Measurements from ENCODE around the gene RASAL1. TPM values are rescaled to one million over a fixed set of nuclear protein-coding genes. Genes with fewer than 3 reads are reported as not detected.

RASAL1 gene
- total RNA-seq, 1 experiment from 2014 or later = 8.1 TPM

DNA sequence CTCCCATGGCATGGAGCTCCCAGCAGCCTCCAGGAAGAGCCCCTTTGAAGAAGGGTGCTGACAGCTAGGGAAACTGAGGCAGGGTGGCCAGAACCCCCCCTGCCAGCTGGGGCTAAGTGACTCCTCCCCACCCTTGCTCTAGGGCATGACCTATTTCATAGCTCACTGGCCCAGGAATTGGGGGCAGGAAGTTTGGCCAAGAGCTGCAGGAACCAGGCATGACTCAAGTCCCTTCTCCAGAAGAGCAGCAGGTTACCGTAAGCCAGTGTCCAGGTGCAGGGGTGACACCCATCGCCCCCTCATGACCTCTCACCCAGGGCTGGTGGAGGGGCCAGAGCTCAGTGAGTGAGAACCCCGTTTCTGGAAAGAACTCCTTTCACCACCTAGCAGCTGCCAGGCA, 1.9 kb downstream of the RASAL1 start:
- DNase-seq (ENCODE audit: low spot score) (no peak), ATAC-seq (no peak)
- POLR2A ChIA-PET = no interaction called here
- Mint-ChIP-seq H3K4me3 (no peak overlapping the region), H3K27me3 (ENCODE audit: low read depth) (peaks cover 26% of the 10 kb centered on the region), H3K9me3 (no peaks in the 10 kb centered on the region), H3K36me3 (no peaks in the 10 kb centered on the region), H3K4me1 (peaks cover 18% of the 10 kb centered on the region), H3K27ac (no peak overlapping the region)
- CTCF ChIA-PET = interaction anchor here (1.1 to 8.4 kb wide), 7 partner anchors 13 to 141 kb away, joined by 3 to 181 read pairs (median 19); partner anchors contain the start of gene CFAP73
- TF ChIP-seq, protein P1, sequence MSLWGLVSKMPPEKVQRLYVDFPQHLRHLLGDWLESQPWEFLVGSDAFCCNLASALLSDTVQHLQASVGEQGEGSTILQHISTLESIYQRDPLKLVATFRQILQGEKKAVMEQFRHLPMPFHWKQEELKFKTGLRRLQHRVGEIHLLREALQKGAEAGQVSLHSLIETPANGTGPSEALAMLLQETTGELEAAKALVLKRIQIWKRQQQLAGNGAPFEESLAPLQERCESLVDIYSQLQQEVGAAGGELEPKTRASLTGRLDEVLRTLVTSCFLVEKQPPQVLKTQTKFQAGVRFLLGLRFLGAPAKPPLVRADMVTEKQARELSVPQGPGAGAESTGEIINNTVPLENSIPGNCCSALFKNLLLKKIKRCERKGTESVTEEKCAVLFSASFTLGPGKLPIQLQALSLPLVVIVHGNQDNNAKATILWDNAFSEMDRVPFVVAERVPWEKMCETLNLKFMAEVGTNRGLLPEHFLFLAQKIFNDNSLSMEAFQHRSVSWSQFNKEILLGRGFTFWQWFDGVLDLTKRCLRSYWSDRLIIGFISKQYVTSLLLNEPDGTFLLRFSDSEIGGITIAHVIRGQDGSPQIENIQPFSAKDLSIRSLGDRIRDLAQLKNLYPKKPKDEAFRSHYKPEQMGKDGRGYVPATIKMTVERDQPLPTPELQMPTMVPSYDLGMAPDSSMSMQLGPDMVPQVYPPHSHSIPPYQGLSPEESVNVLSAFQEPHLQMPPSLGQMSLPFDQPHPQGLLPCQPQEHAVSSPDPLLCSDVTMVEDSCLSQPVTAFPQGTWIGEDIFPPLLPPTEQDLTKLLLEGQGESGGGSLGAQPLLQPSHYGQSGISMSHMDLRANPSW (CRISPR knock-in tag; conservative IDR thresholded peaks at IDR 0.05; ENCODE audit: low read depth) = no peak

DNA sequence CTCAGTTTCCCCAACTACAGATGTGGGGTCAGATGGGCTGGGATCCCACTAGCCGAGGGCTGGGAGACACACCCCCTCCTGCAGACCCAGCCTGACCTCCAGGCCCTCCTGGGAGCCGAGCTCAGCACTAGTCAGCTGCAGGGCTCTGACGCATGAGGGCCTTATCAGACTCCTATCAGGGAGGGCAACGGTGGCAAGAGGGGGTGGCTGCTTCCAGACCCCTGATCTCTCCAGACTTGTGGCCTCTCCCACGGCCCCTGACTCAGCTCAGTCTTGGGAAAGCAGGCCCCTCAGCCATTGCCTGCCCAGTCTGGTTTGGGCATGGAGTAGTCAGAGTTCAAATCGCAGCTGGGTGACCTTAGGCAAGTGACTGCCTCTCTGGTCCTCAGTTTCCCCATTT, 2.5 kb downstream of the RASAL1 start:
- Mint-ChIP-seq H3K27me3 (ENCODE audit: low read depth) (peaks cover 26% of the 10 kb centered on the region), H3K27ac (no peak overlapping the region), H3K9me3 (no peaks in the 10 kb centered on the region), H3K36me3 (no peaks in the 10 kb centered on the region), H3K4me3 (no peak overlapping the region), H3K4me1 (peaks cover 18% of the 10 kb centered on the region)
- CTCF ChIA-PET = interaction anchor here (0.8 to 8.4 kb wide), 3 partner anchors 19 to 140 kb away, joined by 5 to 181 read pairs (median 13); partner anchors contain the start of gene CFAP73
- no peak for DNase-seq (ENCODE audit: low spot score)
- POLR2A ChIA-PET = no interaction called here
- ATAC-seq = no peak
- TF ChIP-seq PRRX2 (CRISPR knock-in tag; IDR thresholded peaks at IDR 0.05) = no peak
- TF ChIP-seq OVOL2 (CRISPR knock-in tag; IDR thresholded peaks at IDR 0.05; ENCODE audit: borderline replicate concordance) = no peak
- TF ChIP-seq JUN (CRISPR knock-in tag; IDR thresholded peaks at IDR 0.05) = no peak
- TF ChIP-seq, protein P1 (CRISPR knock-in tag; conservative IDR thresholded peaks at IDR 0.05; ENCODE audit: low read depth) = no peak
- TF ChIP-seq, protein P2, sequence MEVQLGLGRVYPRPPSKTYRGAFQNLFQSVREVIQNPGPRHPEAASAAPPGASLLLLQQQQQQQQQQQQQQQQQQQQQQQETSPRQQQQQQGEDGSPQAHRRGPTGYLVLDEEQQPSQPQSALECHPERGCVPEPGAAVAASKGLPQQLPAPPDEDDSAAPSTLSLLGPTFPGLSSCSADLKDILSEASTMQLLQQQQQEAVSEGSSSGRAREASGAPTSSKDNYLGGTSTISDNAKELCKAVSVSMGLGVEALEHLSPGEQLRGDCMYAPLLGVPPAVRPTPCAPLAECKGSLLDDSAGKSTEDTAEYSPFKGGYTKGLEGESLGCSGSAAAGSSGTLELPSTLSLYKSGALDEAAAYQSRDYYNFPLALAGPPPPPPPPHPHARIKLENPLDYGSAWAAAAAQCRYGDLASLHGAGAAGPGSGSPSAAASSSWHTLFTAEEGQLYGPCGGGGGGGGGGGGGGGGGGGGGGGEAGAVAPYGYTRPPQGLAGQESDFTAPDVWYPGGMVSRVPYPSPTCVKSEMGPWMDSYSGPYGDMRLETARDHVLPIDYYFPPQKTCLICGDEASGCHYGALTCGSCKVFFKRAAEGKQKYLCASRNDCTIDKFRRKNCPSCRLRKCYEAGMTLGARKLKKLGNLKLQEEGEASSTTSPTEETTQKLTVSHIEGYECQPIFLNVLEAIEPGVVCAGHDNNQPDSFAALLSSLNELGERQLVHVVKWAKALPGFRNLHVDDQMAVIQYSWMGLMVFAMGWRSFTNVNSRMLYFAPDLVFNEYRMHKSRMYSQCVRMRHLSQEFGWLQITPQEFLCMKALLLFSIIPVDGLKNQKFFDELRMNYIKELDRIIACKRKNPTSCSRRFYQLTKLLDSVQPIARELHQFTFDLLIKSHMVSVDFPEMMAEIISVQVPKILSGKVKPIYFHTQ (CRISPR knock-in tag; IDR thresholded peaks at IDR 0.05) = no peak
- TF ChIP-seq ETV6 (CRISPR knock-in tag; IDR thresholded peaks at IDR 0.05) = no peak
- TF ChIP-seq, protein P3, sequence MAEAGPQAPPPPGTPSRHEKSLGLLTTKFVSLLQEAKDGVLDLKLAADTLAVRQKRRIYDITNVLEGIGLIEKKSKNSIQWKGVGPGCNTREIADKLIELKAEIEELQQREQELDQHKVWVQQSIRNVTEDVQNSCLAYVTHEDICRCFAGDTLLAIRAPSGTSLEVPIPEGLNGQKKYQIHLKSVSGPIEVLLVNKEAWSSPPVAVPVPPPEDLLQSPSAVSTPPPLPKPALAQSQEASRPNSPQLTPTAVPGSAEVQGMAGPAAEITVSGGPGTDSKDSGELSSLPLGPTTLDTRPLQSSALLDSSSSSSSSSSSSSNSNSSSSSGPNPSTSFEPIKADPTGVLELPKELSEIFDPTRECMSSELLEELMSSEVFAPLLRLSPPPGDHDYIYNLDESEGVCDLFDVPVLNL (CRISPR knock-in tag; IDR thresholded peaks at IDR 0.05; ENCODE audit: borderline replicate concordance, low read depth) = no peak
- TF ChIP-seq, protein P4, sequence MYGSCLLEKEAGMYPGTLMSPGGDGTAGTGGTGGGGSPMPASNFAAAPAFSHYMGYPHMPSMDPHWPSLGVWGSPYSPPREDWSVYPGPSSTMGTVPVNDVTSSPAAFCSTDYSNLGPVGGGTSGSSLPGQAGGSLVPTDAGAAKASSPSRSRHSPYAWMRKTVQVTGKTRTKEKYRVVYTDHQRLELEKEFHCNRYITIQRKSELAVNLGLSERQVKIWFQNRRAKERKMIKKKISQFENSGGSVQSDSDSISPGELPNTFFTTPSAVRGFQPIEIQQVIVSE (CRISPR knock-in tag; IDR thresholded peaks at IDR 0.05; ENCODE audit: borderline replicate concordance) = no peak
- TF ChIP-seq, protein P5, sequence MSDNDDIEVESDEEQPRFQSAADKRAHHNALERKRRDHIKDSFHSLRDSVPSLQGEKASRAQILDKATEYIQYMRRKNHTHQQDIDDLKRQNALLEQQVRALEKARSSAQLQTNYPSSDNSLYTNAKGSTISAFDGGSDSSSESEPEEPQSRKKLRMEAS (CRISPR knock-in tag; IDR thresholded peaks at IDR 0.05) = no peak
- TF ChIP-seq, protein P6, sequence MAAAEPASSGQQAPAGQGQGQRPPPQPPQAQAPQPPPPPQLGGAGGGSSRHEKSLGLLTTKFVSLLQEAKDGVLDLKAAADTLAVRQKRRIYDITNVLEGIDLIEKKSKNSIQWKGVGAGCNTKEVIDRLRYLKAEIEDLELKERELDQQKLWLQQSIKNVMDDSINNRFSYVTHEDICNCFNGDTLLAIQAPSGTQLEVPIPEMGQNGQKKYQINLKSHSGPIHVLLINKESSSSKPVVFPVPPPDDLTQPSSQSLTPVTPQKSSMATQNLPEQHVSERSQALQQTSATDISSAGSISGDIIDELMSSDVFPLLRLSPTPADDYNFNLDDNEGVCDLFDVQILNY (CRISPR knock-in tag; IDR thresholded peaks at IDR 0.05) = no peak
- TF ChIP-seq SP1 (CRISPR knock-in tag; conservative IDR thresholded peaks at IDR 0.05) = no peak
- TF ChIP-seq, protein P7, sequence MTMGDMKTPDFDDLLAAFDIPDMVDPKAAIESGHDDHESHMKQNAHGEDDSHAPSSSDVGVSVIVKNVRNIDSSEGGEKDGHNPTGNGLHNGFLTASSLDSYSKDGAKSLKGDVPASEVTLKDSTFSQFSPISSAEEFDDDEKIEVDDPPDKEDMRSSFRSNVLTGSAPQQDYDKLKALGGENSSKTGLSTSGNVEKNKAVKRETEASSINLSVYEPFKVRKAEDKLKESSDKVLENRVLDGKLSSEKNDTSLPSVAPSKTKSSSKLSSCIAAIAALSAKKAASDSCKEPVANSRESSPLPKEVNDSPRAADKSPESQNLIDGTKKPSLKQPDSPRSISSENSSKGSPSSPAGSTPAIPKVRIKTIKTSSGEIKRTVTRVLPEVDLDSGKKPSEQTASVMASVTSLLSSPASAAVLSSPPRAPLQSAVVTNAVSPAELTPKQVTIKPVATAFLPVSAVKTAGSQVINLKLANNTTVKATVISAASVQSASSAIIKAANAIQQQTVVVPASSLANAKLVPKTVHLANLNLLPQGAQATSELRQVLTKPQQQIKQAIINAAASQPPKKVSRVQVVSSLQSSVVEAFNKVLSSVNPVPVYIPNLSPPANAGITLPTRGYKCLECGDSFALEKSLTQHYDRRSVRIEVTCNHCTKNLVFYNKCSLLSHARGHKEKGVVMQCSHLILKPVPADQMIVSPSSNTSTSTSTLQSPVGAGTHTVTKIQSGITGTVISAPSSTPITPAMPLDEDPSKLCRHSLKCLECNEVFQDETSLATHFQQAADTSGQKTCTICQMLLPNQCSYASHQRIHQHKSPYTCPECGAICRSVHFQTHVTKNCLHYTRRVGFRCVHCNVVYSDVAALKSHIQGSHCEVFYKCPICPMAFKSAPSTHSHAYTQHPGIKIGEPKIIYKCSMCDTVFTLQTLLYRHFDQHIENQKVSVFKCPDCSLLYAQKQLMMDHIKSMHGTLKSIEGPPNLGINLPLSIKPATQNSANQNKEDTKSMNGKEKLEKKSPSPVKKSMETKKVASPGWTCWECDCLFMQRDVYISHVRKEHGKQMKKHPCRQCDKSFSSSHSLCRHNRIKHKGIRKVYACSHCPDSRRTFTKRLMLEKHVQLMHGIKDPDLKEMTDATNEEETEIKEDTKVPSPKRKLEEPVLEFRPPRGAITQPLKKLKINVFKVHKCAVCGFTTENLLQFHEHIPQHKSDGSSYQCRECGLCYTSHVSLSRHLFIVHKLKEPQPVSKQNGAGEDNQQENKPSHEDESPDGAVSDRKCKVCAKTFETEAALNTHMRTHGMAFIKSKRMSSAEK (CRISPR knock-in tag; IDR thresholded peaks at IDR 0.05; ENCODE audit: borderline replicate concordance) = no peak
- TF ChIP-seq, protein P8, sequence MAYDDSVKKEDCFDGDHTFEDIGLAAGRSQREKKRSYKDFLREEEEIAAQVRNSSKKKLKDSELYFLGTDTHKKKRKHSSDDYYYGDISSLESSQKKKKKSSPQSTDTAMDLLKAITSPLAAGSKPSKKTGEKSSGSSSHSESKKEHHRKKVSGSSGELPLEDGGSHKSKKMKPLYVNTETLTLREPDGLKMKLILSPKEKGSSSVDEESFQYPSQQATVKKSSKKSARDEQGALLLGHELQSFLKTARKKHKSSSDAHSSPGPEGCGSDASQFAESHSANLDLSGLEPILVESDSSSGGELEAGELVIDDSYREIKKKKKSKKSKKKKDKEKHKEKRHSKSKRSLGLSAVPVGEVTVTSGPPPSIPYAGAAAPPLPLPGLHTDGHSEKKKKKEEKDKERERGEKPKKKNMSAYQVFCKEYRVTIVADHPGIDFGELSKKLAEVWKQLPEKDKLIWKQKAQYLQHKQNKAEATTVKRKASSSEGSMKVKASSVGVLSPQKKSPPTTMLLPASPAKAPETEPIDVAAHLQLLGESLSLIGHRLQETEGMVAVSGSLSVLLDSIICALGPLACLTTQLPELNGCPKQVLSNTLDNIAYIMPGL (CRISPR knock-in tag; IDR thresholded peaks at IDR 0.05) = no peak
